HG02678 (cell line): ENCODE results near the gene HNRNPD.
A peak's percentile ranks its signal among the peaks of the same experiment; 100 is the strongest.
"Not testable (repeated sequence)": the region's sequence is repeated elsewhere in the genome, so short reads cannot be mapped to it uniquely, and the experiment has no call there.

Experiments used
- ATAC-seq: cut with Tn5 transposase; IDR thresholded peaks from one replicate; pipeline ENCODE4 v1.9.1; 2021; ENCODE audit warnings: mild to moderate bottlenecking, moderate library complexity; ENCODE audit not compliant: unreplicated experiment

The HNRNPD gene

GRCh38 chr4:82373816-82374625, at the start of gene HNRNPD:
HNRNPD (minus strand) TSS chr4:82373991; CDS start chr4:82373678, 313 bp downstream.
- ATAC-seq, result peak; percentile 92

GRCh38 chr4:82422616-82423015, 48.8 kb upstream of the HNRNPD start:
- ATAC-seq, result no peak

GRCh38 chr4:82421796-82422560, 48.2 kb upstream of the HNRNPD start:
- no peak for ATAC-seq

- no peak for ATAC-seq
These were observed 45.7 kb upstream of the HNRNPD start for GRCh38 chr4:82419451-82419850.

- ATAC-seq, result no peak
These were observed 42.2 kb upstream of the HNRNPD start for GRCh38 chr4:82415922-82416365.

GRCh38 chr4:82415061-82415460, 41.3 kb upstream of the HNRNPD start:
- ATAC-seq, result not testable (repeated sequence)

- ATAC-seq, result no peak
These were observed 29.9 kb upstream of the HNRNPD start for GRCh38 chr4:82403725-82404124.

- no peak for ATAC-seq
These were observed 28.5 kb upstream of the HNRNPD start for GRCh38 chr4:82402196-82402775.

DNA sequence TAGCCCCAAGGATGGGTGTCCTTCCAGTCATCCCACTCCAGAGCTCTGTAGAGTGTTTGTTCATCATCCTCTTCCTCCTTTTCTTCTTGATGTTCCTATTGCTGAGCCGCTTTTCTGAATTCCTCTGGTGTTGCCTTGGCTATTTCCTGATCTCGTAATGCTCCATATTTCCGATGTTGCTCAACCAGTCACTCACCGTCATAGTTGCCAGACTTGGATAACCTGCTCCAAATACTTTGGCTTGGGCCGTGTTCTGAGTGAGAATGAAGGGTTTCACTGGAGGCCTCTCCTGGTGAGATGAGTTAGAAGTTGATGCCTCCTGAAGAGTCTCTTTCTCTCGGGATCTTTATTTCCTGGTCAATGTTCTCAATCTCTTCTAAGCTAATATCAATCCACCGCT, 27.8 kb upstream of the HNRNPD start:
- ATAC-seq, result no peak

DNA sequence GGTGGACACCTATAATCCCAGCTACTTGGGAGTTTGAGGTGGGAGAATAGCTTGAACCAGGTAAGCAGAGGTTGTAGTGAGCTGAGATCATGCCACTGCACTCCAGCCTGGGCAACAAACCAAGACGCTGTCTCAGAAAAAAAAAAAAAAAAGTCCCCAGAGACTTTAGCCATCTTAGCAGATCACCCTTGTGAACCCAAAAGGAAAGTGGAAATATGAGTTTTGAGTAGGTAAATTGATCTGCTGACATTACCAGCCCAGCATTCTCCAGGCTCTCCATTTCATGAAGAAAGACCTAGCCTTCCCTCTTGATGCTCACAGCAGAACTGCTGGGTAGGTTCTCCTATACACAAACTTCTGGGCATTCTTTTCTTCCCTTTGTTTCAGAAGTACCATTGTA, 24.5 kb upstream of the HNRNPD start:
- ATAC-seq, result no peak

GRCh38 chr4:82397527-82397926, 23.7 kb upstream of the HNRNPD start:
- no peak for ATAC-seq

GRCh38 chr4:82394896-82395295, 21.1 kb upstream of the HNRNPD start:
- ATAC-seq, result no peak

DNA sequence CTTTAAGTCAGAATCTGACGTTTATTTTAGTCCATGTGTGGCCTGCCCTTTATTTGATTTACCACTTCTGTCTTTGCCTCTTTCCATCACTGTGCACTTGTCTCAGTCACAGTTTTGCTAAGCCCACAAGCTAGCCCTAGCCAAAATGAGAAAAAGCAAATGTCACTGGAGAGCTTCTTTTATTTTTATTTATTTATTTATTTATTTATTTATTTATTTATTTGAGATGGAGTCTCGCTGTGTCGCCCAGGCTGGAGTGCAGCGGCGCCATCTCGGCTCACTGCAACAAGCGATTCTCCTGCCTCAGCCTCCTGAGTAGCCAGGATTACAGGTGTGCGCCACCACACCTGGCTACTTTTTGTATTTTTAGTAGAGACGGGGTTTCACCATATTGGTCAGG, 16.3 kb upstream of the HNRNPD start:
- ATAC-seq, result not testable (repeated sequence)

GRCh38 chr4:82388405-82388804, 14.6 kb upstream of the HNRNPD start:
- ATAC-seq, result no peak

DNA sequence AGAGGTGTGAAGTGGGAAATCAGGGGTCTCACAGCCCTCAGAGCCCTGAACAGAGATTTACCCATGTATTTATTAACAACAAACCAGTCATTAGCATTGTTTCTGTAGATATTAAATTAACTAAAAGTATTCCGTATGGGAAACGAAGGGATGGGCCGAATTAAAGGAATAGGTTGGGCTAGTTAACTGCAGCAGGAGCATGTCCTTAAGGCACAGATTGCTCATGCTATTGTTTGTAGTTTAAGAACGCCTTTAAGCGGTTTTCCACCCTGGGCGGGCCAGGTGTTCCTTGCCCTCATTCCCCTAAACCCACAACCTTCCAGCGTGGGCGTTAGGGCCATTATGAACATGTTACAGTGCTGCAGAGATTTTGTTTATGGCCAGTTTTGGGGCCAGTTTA, 12.5 kb upstream of the HNRNPD start:
- not testable (repeated sequence) for ATAC-seq

DNA sequence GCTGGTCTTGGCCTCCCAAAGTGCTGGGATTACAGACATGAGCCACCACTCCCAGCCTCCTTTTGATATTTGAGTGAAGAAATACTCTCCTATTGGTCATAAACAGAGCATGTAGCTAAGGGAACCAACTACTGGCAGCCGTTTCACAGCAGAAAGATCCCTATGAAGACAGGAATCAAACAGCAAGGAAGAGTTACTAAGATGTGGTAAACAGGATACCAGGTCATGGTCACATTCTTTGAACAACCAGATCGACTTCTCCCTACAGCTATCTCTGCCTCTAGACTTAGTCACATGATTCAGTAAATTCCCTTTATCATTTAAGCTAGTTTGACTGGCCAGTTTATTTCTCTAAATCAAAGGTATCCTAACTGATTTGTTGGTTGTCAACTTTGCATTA, 9.0 kb upstream of the HNRNPD start:
- ATAC-seq, result no peak

- no peak for ATAC-seq
These were observed 8.0 kb upstream of the HNRNPD start for GRCh38 chr4:82381661-82382296.

GRCh38 chr4:82381235-82381634, 7.4 kb upstream of the HNRNPD start:
- ATAC-seq, result no peak

DNA sequence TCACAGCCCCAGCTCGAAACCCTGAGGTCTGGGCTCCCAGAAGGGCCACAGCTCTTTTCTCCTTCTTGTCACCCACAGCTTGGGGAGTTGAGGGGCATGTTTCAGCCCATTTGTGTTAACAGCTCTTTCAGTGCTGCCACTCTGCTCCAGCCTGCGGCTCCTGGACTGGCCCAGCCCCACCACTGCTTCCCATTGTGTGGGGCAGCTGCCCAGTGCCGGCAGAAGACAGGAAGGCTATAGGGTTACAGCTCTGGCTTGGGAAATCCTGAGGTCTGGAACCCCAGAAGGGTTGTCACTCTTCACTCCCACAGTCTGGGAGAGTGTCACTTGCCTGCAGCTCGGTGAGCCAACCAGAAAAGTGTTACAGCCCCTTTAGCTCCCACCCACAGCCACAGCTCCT, 7.0 kb upstream of the HNRNPD start:
- no peak for ATAC-seq

- no peak for ATAC-seq
These were observed 6.6 kb upstream of the HNRNPD start for GRCh38 chr4:82380344-82380743.

DNA sequence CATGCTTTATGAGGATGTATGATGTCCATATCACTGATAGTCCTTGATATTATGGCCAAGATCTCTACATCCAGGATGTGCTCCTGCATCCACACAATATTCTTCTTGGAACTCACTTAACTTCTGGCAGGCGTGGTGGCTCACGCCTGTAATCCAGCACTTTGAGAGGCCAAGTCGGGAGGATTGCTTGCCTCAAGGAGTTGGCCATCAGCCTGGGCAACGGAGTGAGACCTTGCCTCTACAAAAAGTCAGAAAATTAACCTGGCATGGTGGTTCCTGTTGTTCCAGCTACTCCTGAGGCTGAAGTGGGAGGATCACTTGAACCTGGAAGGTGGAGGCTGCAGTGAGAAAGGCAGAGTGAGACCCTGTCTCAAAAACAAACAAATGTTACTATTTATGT, 2.3 kb upstream of the HNRNPD start:
- no peak for ATAC-seq
